ENCODE data around the gene KCNG2. TPM values are rescaled to one million over a fixed set of nuclear protein-coding genes. Genes with fewer than 3 reads are reported as not detected.

KCNG2 gene
- total RNA-seq, 8 experiments from 2014 or later = 0.16 to 0.76 (median 0.19) TPM; not detected in 2

DNA sequence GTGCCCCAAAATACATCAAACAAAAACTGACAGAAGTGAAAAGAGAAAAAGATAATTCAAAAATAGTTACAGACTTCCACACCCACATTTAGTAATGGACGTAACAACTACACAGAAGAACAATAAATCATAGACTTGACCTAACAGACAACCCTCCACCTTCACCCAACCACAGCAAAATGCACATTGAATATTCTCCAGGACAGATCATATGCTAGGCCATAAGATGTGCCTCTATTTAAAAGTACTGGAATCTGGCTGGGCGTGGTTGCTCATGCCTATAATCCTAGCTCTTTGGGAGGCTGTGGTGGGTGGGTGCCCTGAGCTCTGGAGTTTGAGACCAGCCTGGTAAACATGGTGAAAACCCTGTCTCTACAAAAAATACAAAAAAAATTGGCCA, 133.7 kb downstream of the KCNG2 start:
- Histone ChIP-seq H3K4me3 (no peak overlapping the region), H3K27ac (no peak overlapping the region), H3K4me1 (replicated peaks in 1 of 2) (no peaks in the 10 kb centered on the region)
- ATAC-seq (replicated peaks in 6 of 8) = peak in 2 of 8 experiments; percentile 51 to 79
- 8 to 100% (median 97%) methylated on average over 1 to 2 of the region's 2 CpGs for WGBS, 10 experiments
- in situ Hi-C loops (cut with MboI; ENCODE audit: low pct_unique_long_range_greater_than_20kb in 2 of 9, low sequenced_read_pairs in 9 of 9, unreplicated experiment in 9 of 9) = no loop called here

DNA sequence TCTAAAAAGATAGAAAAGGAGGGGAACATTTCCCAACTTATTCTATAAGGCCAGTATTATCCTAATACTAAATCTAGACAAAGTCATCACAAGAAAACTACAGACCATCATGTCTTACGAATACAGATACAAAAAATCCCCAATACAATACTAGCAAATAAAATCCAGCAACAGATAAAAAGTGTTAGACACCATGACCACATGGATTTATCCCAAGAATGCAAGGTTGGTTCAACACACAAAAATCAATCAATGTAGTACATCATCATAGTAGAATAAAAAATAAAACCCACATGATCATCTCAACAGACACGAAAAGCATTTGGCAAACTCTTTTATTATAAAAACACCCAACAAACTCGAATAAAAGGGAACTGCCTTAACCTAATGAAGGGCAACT, 135.2 kb downstream of the KCNG2 start:
- Histone ChIP-seq H3K4me3 (no peak overlapping the region), H3K27ac (no peak overlapping the region), H3K4me1 (replicated peaks in 1 of 2) (no peaks in the 10 kb centered on the region)
- WGBS, 10 experiments = 69 to 100% (median 92%) methylated on average over 1 to 3 of the region's 3 CpGs
- no peak for ATAC-seq (replicated peaks in 6 of 8)
- in situ Hi-C loops (cut with MboI; ENCODE audit: low pct_unique_long_range_greater_than_20kb in 2 of 9, low sequenced_read_pairs in 9 of 9, unreplicated experiment in 9 of 9) = no loop called here

DNA sequence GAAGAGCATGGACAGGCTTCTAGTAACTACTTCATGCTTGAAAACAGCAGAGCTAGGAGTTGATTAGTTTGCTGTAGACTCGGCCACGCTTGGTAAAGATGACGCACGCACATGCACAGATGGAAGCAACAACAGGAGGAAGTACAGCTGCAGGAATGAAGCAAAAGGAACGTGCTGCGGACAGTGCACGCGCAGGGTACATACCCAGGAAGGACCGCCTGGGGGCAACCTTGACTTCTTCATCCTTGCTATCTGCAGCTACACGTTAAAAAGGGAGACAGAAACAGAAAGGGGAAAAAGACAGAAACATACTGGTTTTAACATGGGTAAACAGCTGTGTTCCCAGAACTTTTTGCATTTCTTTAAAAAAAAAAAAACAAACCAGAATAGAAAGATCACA, 136.0 kb downstream of the KCNG2 start:
- in situ Hi-C loops (cut with MboI; ENCODE audit: low pct_unique_long_range_greater_than_20kb in 2 of 9, low sequenced_read_pairs in 9 of 9, unreplicated experiment in 9 of 9) = no loop called here
- Histone ChIP-seq H3K27ac (no peak overlapping the region), H3K4me1 (replicated peaks in 1 of 2) (no peaks in the 10 kb centered on the region), H3K4me3 (no peak overlapping the region)
- 17 to 100% (median 87%) methylated on average over 1 to 10 of the region's 10 CpGs; no CpG with 5 or more reads in 1 of the 10 experiments for WGBS, 10 experiments
- peak in 1 of 8 experiments; percentile 80 for ATAC-seq (replicated peaks in 6 of 8)

DNA sequence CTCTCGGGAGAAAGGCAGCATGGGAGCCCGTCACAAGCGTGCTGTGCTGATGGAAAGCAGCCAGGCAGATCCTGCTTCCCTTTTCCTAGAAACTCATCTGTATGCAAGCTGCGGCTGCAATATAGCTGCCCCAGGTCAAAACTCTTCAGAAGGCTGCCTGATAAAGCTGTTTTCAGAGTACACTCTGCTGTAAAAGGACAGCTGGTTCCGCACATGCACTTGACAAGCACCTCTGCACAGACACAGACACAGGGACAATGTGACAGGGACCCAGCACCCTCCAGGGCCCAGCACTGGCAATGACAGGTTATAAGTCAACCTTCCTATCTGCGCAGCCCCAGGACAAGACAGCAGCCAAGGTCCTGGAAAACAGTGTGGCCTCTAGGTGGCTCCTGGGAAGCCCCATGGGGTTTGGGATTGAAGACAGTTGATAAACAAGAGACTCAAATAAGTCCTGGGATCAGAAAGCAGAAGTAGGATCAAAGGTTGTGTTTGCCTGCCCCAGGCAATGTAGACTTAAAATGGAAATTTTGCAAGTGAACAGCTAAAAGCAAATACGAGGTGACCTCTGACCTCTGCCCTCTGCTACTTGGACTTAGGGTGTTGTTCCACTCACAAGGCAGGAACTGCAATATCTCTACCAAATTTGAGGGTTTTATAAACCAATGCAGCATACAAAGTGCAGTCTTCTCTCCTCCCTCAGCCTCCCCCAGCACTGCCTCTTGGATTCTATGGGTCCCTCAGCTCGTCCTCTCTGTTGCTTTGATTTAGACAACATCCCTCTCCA, 136.8 kb downstream of the KCNG2 start:
- peak in 5 of 8 experiments; percentile 6 to 67 (median 25) for ATAC-seq (replicated peaks in 6 of 8)
- no peaks in the 10 kb centered on the region for H3K4me1 ChIP-seq (replicated peaks in 1 of 2)
- no peak overlapping the region for H3K27ac ChIP-seq
- H3K4me3 ChIP-seq = no peak overlapping the region
- WGBS, 10 experiments = 46 to 100% (median 81%) methylated on average over 1 to 7 of the region's 8 CpGs
- in situ Hi-C loops (cut with MboI; ENCODE audit: low pct_unique_long_range_greater_than_20kb in 2 of 9, low sequenced_read_pairs in 9 of 9, unreplicated experiment in 9 of 9) = no loop called here

DNA sequence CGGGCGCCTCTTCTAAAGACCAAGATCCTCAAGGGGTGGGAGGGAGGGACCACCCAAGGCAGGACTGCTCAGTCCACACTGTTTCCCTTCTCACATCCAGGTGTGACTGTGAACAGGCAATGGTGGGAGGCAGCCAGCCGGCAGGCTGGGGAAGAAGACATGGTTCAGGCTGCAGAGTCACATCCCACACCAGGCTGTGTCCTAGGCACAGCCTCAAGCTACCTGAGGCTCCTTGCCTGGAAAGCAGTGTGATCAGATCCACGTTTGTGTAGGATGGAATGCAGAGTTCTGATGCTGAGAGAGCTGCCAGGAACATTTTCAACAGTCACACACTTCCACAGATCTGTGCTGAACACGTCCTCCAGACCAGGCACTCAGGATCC, 137.4 kb downstream of the KCNG2 start:
- Histone ChIP-seq H3K27ac (no peak overlapping the region), H3K4me1 (replicated peaks in 1 of 2) (no peaks in the 10 kb centered on the region), H3K4me3 (no peak overlapping the region)
- in situ Hi-C loops (cut with MboI; ENCODE audit: low pct_unique_long_range_greater_than_20kb in 2 of 9, low sequenced_read_pairs in 9 of 9, unreplicated experiment in 9 of 9) = no loop called here
- WGBS, 10 experiments = 71 to 100% (median 80%) methylated on average over 2 to 4 of the region's 5 CpGs; no CpG with 5 or more reads in 6 of the 10 experiments
- ATAC-seq (replicated peaks in 6 of 8) = no peak

- 90 to 100% (median 100%) methylated on average over 1 to 2 of the region's 3 CpGs; no CpG with 5 or more reads in 4 of the 10 experiments for WGBS, 10 experiments
- no peak overlapping the region for H3K27ac ChIP-seq
- no peak for ATAC-seq (replicated peaks in 6 of 8)
- no peaks in the 10 kb centered on the region for H3K4me1 ChIP-seq (replicated peaks in 1 of 2)
- H3K4me3 ChIP-seq = no peak overlapping the region
- in situ Hi-C loops (cut with MboI; ENCODE audit: low pct_unique_long_range_greater_than_20kb in 2 of 9, low sequenced_read_pairs in 9 of 9, unreplicated experiment in 9 of 9) = no loop called here
Observed at GRCh38 chr18:79935499-79935898, 137.8 kb downstream of the KCNG2 start.

- Histone ChIP-seq H3K27ac (no peak overlapping the region), H3K4me3 (no peak overlapping the region), H3K4me1 (replicated peaks in 1 of 2) (no peaks in the 10 kb centered on the region)
- in situ Hi-C loops (cut with MboI; ENCODE audit: low pct_unique_long_range_greater_than_20kb in 2 of 9, low sequenced_read_pairs in 9 of 9, unreplicated experiment in 9 of 9) = no loop called here
- no peak for ATAC-seq (replicated peaks in 6 of 8)
- 60 to 100% (median 95%) methylated on average over 1 to 5 of the region's 6 CpGs; no CpG with 5 or more reads in 5 of the 10 experiments for WGBS, 10 experiments
Observed at GRCh38 chr18:79935925-79936324, 138.2 kb downstream of the KCNG2 start.

- no peak for ATAC-seq (replicated peaks in 6 of 8)
- WGBS, 10 experiments = 90 to 100% (median 98%) methylated on average over 1 to 8 of the region's 12 CpGs; no CpG with 5 or more reads in 3 of the 10 experiments
- Histone ChIP-seq H3K27ac (no peak overlapping the region), H3K4me3 (no peak overlapping the region), H3K4me1 (replicated peaks in 1 of 2) (no peaks in the 10 kb centered on the region)
- in situ Hi-C loops (cut with MboI; ENCODE audit: low pct_unique_long_range_greater_than_20kb in 2 of 9, low sequenced_read_pairs in 9 of 9, unreplicated experiment in 9 of 9) = no loop called here
Observed at GRCh38 chr18:79936641-79937040, 138.9 kb downstream of the KCNG2 start.

DNA sequence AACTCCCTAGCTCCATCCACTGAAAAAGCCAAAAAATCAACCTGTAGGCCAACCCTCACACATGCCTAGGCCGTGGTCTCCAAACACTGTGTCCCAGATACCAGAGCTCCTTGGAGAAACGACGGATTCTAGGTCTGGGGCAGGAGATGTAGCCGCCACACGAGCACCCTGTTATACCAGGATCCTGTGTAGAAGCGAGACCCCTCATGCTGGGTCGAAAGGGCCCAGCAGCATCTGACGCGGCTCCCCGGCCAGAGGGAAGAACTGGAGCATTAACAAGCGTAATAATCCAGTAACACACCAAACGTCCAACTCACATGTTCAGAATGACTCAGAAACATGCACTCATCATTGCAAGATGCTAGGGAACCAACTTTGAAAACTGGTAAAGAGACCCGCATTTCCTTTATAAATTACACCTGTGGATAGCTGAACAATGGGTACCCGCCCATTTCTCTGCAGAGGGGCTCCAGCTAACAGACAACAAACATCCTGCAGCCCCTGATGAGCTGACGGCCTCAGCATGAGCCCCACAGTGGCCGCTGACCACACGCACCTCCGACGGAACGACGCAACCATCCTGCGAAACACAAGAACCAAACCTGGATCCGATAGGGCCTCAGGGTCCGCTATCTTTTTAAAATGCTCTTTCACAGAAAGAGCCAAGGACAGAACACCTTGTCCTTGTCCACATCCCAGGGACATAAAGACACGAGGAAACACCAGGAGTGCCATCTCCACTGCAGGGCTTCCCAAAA, 139.5 kb downstream of the KCNG2 start:
- H3K27ac ChIP-seq = no peak overlapping the region
- H3K4me3 ChIP-seq = no peak overlapping the region
- WGBS, 10 experiments = 80 to 100% (median 96%) methylated on average over 1 to 14 of the region's 25 CpGs; no CpG with 5 or more reads in 1 of the 10 experiments
- no peak for ATAC-seq (replicated peaks in 6 of 8)
- in situ Hi-C loops (cut with MboI; ENCODE audit: low pct_unique_long_range_greater_than_20kb in 2 of 9, low sequenced_read_pairs in 9 of 9, unreplicated experiment in 9 of 9) = no loop called here
- no peaks in the 10 kb centered on the region for H3K4me1 ChIP-seq (replicated peaks in 1 of 2)

DNA sequence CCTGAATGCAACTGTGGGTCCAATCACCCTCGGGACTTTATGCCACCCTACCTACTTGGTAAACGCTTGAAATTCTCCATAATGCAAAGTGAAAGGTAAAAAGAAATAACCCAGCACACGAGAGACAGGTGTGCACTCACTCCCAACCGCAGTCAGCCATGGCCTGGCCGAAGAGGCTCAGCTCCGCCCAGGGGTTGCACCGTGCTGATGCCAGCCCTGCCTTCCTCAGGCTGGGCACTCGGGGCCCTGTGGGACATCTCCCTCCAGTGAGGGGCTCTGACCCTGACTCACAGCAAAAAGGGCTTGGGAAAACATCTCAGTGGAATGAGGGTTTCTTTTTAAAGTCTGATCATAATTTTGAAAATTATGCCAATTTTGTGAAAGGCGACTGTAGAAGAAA, 140.5 kb downstream of the KCNG2 start:
- no peak for ATAC-seq (replicated peaks in 6 of 8)
- Histone ChIP-seq H3K4me1 (replicated peaks in 1 of 2) (no peaks in the 10 kb centered on the region), H3K27ac (no peak overlapping the region), H3K4me3 (no peak overlapping the region)
- 80 to 100% (median 88%) methylated on average over 1 to 8 of the region's 9 CpGs; no CpG with 5 or more reads in 4 of the 10 experiments for WGBS, 10 experiments
- in situ Hi-C loops (cut with MboI; ENCODE audit: low pct_unique_long_range_greater_than_20kb in 2 of 9, low sequenced_read_pairs in 9 of 9, unreplicated experiment in 9 of 9) = no loop called here

- Histone ChIP-seq H3K27ac (no peak overlapping the region), H3K4me1 (replicated peaks in 1 of 2) (no peaks in the 10 kb centered on the region), H3K4me3 (no peak overlapping the region)
- no peak for ATAC-seq (replicated peaks in 6 of 8)
- 30 to 98% (median 93%) methylated on average over 3 to 5 of the region's 5 CpGs; no CpG with 5 or more reads in 1 of the 10 experiments for WGBS, 10 experiments
- in situ Hi-C loops (cut with MboI; ENCODE audit: low pct_unique_long_range_greater_than_20kb in 2 of 9, low sequenced_read_pairs in 9 of 9, unreplicated experiment in 9 of 9) = no loop called here
Observed at GRCh38 chr18:79939096-79939495, 141.4 kb downstream of the KCNG2 start.

DNA sequence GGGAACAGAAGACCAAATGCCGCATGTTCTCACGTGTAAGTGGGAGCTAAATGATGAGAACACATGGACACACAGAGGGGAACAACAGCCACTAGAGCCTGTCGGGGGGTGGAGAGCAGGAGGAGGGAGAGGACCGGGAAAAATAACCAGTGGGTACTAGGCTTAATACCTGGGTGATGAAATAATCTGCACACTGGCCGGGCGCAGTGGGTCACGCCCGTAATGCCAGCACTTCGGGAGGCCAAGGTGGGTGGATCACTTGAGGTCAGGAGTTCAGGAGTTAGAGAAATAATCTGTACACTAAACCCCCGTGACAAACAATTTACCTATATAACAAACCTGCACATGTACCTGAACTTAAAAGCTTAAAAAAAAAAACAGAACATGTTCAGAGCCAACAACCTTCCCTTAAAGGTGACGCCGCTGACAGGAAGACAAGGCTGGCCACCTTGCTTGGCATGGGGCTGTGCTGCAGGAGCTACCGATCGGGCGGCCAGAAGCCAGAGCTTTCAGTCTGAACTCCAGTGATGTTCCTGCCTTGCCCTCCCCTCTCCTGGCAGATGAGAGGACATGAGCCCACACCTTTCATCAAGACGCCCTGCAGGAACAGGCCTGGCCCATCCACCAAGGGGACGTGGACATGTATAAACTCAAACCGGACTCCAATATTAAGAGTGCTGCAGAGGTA, 142.5 kb downstream of the KCNG2 start:
- no peak overlapping the region for H3K27ac ChIP-seq
- in situ Hi-C loops (cut with MboI; ENCODE audit: low pct_unique_long_range_greater_than_20kb in 2 of 9, low sequenced_read_pairs in 9 of 9, unreplicated experiment in 9 of 9) = no loop called here
- ATAC-seq (replicated peaks in 6 of 8) = no peak
- 75 to 100% (median 95%) methylated on average over 1 to 13 of the region's 18 CpGs for WGBS, 10 experiments
- H3K4me1 ChIP-seq (replicated peaks in 1 of 2) = peaks cover under 1 to 4% of the 10 kb centered on the region in 2 donors
- H3K4me3 ChIP-seq = no peak overlapping the region
